Upper lobe of left lung (tissue), 4 donors: Measurements from ENCODE around the gene ADAMTSL3.

ENCODE experiments used
- CTCF ChIP-seq, 6 experiments: fragments of 450-650 bp in 4 of 6; fragments of 200-600 bp in 2 of 6; sonication (generic) in 2 of 6; IDR thresholded peaks; one replicate each; pipeline ENCODE4 v1.5.1; 2016 to 2019; ENCODE audit warnings: antibody characterized with exemption in 6 of 6
- EP300 ChIP-seq, 4 donors: sonication (generic); formaldehyde crosslinking; IDR thresholded peaks; one replicate each; pipeline ENCODE4 v1.5.1; 2017; ENCODE audit warnings: antibody characterized with exemption in 4 of 4, control low read depth in 2 of 4
- POLR2A ChIP-seq, 4 donors: fragments of 450-650 bp; IDR thresholded peaks; one replicate each; pipeline ENCODE4 v1.5.1; 2016 to 2017; ENCODE audit warnings: antibody characterized with exemption in 4 of 4, mild to moderate bottlenecking in 2 of 4
- POLR2AphosphoS5 ChIP-seq, 2 donors: sonication (generic); formaldehyde crosslinking; IDR thresholded peaks; one replicate each; pipeline ENCODE4 v1.5.1; 2017; ENCODE audit warnings: antibody characterized with exemption in 2 of 2

- no peak for TF ChIP-seq POLR2AphosphoS5 (IDR thresholded peaks at IDR 0.05)
- no peak for TF ChIP-seq CTCF (IDR thresholded peaks at IDR 0.05)
- TF ChIP-seq POLR2A (IDR thresholded peaks at IDR 0.05) = no peak
- TF ChIP-seq EP300 (IDR thresholded peaks at IDR 0.05) = no peak
Measured at GRCh38 chr15:83914906-83915305, 261.0 kb downstream of the ADAMTSL3 start.
